RWPE2 (cell line): ENCODE measurements around the gene CFDP1.
"Not testable (repeated sequence)": the region's sequence is repeated elsewhere in the genome, so short reads cannot be mapped to it uniquely, and the experiment has no call there.

Experiments used
- ATAC-seq: fragments of 200-7000 bp; cut with Tn5 transposase; 3 replicates; pipeline ENCODE4 v1.9.1; 2021; ENCODE audit warnings: low read depth
- DNase-seq: peaks from one replicate; pipeline ENCODE4 v3.0.0-alpha.2; 2020; ENCODE audit warnings: low spot score
- H3K27ac ChIP-seq: fragments of 450-650 bp; 2 replicates; pipeline ENCODE4 v1.5.1; 2017; ENCODE audit warnings: mild to moderate bottlenecking; ENCODE audit not compliant: poor library complexity, severe bottlenecking
- H3K27me3 ChIP-seq: fragments of 250-450 bp; sonication (Bioruptor Pico); 2 replicates; pipeline ENCODE4 v1.5.1; 2021; ENCODE audit warnings: mild to moderate bottlenecking, moderate library complexity; ENCODE audit not compliant: insufficient read depth, poor library complexity, severe bottlenecking
- H3K36me3 ChIP-seq: fragments of 250-450 bp; sonication (Bioruptor Pico); 2 replicates; pipeline ENCODE4 v1.5.1; 2020; ENCODE audit warnings: low read depth, mild to moderate bottlenecking, moderate library complexity
- H3K4me1 ChIP-seq: fragments of 250-450 bp; sonication (Bioruptor Pico); 2 replicates; pipeline ENCODE4 v1.5.1; 2021; ENCODE audit warnings: mild to moderate bottlenecking, moderate library complexity; ENCODE audit not compliant: insufficient read depth, poor library complexity, severe bottlenecking
- H3K4me3 ChIP-seq: fragments of 250-450 bp; sonication (Bioruptor Pico); 2 replicates; pipeline ENCODE4 v1.5.1; 2021; ENCODE audit warnings: mild to moderate bottlenecking, moderate library complexity; ENCODE audit not compliant: severe bottlenecking
- H3K9me3 ChIP-seq: fragments of 250-450 bp; sonication (Bioruptor Pico); 2 replicates; pipeline ENCODE4 v1.5.1; 2021; ENCODE audit warnings: mild to moderate bottlenecking, moderate library complexity; ENCODE audit not compliant: severe bottlenecking
- TF ChIP-seq, protein P1 (sequence below): fragments of 450-650 bp; IDR thresholded peaks from one replicate; pipeline ENCODE4 v1.5.1; 2017; ENCODE audit warnings: mild to moderate bottlenecking, moderate library complexity; ENCODE audit not compliant: poor library complexity, severe bottlenecking

Gene CFDP1

GRCh38 chr16:75282466-75283281, 150.6 kb downstream of the CFDP1 start:
- H3K4me3 ChIP-seq: no peak overlapping the region
- no peaks in the 10 kb centered on the region for H3K9me3 ChIP-seq
- no peaks in the 10 kb centered on the region for H3K27me3 ChIP-seq
- H3K4me1 ChIP-seq: peaks cover 23% of the 10 kb centered on the region
- ATAC-seq (peak; percentile 52), DNase-seq (no peak)
- H3K36me3 ChIP-seq: no peaks in the 10 kb centered on the region
- H3K27ac ChIP-seq: peak overlapping the region; percentile 14
- TF ChIP-seq, protein P1, sequence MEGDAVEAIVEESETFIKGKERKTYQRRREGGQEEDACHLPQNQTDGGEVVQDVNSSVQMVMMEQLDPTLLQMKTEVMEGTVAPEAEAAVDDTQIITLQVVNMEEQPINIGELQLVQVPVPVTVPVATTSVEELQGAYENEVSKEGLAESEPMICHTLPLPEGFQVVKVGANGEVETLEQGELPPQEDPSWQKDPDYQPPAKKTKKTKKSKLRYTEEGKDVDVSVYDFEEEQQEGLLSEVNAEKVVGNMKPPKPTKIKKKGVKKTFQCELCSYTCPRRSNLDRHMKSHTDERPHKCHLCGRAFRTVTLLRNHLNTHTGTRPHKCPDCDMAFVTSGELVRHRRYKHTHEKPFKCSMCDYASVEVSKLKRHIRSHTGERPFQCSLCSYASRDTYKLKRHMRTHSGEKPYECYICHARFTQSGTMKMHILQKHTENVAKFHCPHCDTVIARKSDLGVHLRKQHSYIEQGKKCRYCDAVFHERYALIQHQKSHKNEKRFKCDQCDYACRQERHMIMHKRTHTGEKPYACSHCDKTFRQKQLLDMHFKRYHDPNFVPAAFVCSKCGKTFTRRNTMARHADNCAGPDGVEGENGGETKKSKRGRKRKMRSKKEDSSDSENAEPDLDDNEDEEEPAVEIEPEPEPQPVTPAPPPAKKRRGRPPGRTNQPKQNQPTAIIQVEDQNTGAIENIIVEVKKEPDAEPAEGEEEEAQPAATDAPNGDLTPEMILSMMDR: no peak

- Histone ChIP-seq H3K4me3 (no peak overlapping the region), H3K36me3 (no peaks in the 10 kb centered on the region), H3K9me3 (no peaks in the 10 kb centered on the region), H3K4me1 (peaks cover 23% of the 10 kb centered on the region), H3K27me3 (no peaks in the 10 kb centered on the region), H3K27ac (no peak overlapping the region)
- DNase-seq (no peak), ATAC-seq (no peak)
- TF ChIP-seq, protein P1: no peak
Measured at GRCh38 chr16:75281826-75282225, 151.5 kb downstream of the CFDP1 start.

DNA sequence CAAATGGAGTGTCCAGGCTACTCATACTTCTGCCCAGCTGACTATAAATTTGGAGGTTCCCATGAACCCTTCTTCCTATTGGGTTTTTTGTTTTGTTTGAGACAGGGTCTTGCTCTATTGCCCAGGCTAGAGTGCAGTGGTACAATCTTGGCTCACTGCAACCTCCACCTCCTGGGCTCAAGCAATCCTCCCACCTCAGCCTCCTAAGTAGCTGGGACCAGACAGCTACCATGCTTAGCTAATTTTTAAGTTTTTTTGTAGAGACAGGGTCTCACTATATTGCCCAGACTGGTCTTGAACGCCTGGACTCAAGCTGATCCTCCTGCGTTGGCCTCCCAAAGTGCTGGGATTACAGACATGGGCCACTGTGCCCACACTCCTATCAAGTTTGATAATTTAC, 152.3 kb downstream of the CFDP1 start:
- H3K36me3 ChIP-seq, H3K27me3 ChIP-seq, H3K9me3 ChIP-seq, ATAC-seq, H3K4me3 ChIP-seq, H3K27ac ChIP-seq, DNase-seq: not testable (repeated sequence)
- H3K4me1 ChIP-seq: peaks cover 23% of the 10 kb centered on the region

DNA sequence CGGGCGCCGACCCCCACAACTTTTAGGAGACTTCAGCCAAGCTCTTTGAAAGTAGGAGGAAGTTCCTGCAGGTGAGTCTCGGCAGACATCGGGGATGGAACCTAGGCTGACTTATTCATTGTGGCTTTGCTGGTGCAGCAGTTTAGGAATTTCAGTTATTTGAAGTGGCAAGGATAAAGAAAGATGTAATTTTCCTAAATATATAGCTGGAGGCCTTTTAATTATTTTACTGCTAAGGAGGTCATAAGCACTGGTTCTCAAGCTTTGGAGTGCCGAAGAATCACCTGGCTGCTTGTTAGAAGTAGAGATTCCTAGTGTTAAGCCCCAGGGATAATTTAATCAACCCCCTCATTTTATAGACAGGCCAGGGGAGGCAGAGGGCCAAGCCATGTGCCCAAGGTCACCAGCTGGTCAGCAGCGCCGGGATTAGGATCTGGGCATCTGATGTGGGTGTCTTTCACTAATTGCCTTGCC, 152.9 kb downstream of the CFDP1 start:
- Histone ChIP-seq H3K4me3 (no peak overlapping the region), H3K36me3 (no peaks in the 10 kb centered on the region), H3K9me3 (no peaks in the 10 kb centered on the region), H3K27ac (peak overlapping the region; percentile 23), H3K27me3 (no peaks in the 10 kb centered on the region), H3K4me1 (peaks cover 23% of the 10 kb centered on the region)
- peak; percentile 32; the same call in 1 of the 3 replicates for ATAC-seq
- TF ChIP-seq, protein P1: no peak
- no peak for DNase-seq

GRCh38 chr16:75279305-75279704, 154.0 kb downstream of the CFDP1 start:
- Histone ChIP-seq H3K4me1 (peaks cover 23% of the 10 kb centered on the region), H3K4me3 (no peak overlapping the region), H3K9me3 (no peaks in the 10 kb centered on the region), H3K27ac (peak overlapping the region; percentile 23), H3K27me3 (no peaks in the 10 kb centered on the region), H3K36me3 (no peaks in the 10 kb centered on the region)
- peak; percentile 78 for ATAC-seq
- TF ChIP-seq, protein P1: no peak
- DNase-seq: no peak
